Neural progenitor cell (in vitro differentiated cells): ENCODE measurements around the gene NOXA1. TPM values are rescaled to one million over a fixed set of nuclear protein-coding genes. Genes with fewer than 3 reads are reported as not detected.

ENCODE experiments used
- DNase-seq: peaks from one replicate; pipeline ENCODE4 v3.0.0-alpha.2; 2016; ENCODE audit warnings: low spot score
- H2AFZ ChIP-seq: fragments of 200-600 bp; sonication (generic); replicated peaks from 2 replicates; pipeline ENCODE4 v1.6.1; 2016; ENCODE audit warnings: antibody characterized with exemption
- H3F3A ChIP-seq: fragments of 200-600 bp; sonication (generic); 2 replicates; pipeline ENCODE4 v1.6.1; 2016; ENCODE audit warnings: antibody characterized with exemption, low read depth
- H3K27ac ChIP-seq: fragments of 200-600 bp; sonication (generic); 2 replicates; pipeline ENCODE4 v1.5.1; 2016; ENCODE audit warnings: mild to moderate bottlenecking
- H3K27me3 ChIP-seq: fragments of 200-600 bp; sonication (generic); 2 replicates; pipeline ENCODE4 v1.6.1; 2016; ENCODE audit warnings: mild to moderate bottlenecking, moderate library complexity
- H3K36me3 ChIP-seq: fragments of 200-600 bp; sonication (generic); 2 replicates; pipeline ENCODE4 v1.5.1; 2016
- H3K4me1 ChIP-seq: fragments of 200-600 bp; sonication (generic); 2 replicates; pipeline ENCODE4 v1.6.1; 2016; ENCODE audit warnings: mixed run types
- H3K4me2 ChIP-seq: fragments of 200-600 bp; sonication (generic); 2 replicates; pipeline ENCODE4 v1.6.1; 2016
- H3K4me3 ChIP-seq: fragments of 200-600 bp; sonication (generic); 2 replicates; pipeline ENCODE4 v1.5.1; 2016
- H3K79me2 ChIP-seq: fragments of 200-600 bp; sonication (generic); 2 replicates; pipeline ENCODE4 v1.6.1; 2016; ENCODE audit warnings: low read depth
- H3K9ac ChIP-seq: fragments of 200-600 bp; sonication (generic); 2 replicates; pipeline ENCODE4 v1.6.1; 2016
- H3K9me3 ChIP-seq: fragments of 200-600 bp; sonication (generic); 2 replicates; pipeline ENCODE4 v1.5.1; 2016; ENCODE audit warnings: low read depth
- H4K20me1 ChIP-seq: fragments of 200-600 bp; sonication (generic); 2 replicates; pipeline ENCODE4 v1.6.1; 2016; ENCODE audit warnings: low read depth
- H3K27ac Mint-ChIP-seq: 3 replicates; pipeline ENCODE4 v1.8.0; 2021; ENCODE audit warnings: mixed read lengths
- H3K27me3 Mint-ChIP-seq: 2 replicates; pipeline ENCODE4 v1.8.0; 2022; ENCODE audit warnings: low read depth, mild to moderate bottlenecking, inconsistent platforms, moderate library complexity, mixed read lengths; ENCODE audit not compliant: insufficient read depth
- H3K36me3 Mint-ChIP-seq: 3 replicates; pipeline ENCODE4 v1.8.0; 2021; ENCODE audit warnings: mixed read lengths
- H3K4me1 Mint-ChIP-seq: 3 replicates; pipeline ENCODE4 v1.8.0; 2021; ENCODE audit warnings: mixed read lengths
- H3K4me3 Mint-ChIP-seq: 3 replicates; pipeline ENCODE4 v1.8.0; 2021; ENCODE audit warnings: mild to moderate bottlenecking, moderate library complexity, mixed read lengths
- H3K9me3 Mint-ChIP-seq: 3 replicates; pipeline ENCODE4 v1.8.0; 2020; ENCODE audit warnings: mixed read lengths
- EZH2 ChIP-seq: fragments of 200-600 bp; sonication (generic); IDR thresholded peaks from 2 replicates; pipeline ENCODE4 v1.6.1; 2017; ENCODE audit warnings: antibody characterized with exemption, mild to moderate bottlenecking, moderate library complexity
- EZH2phosphoT487 ChIP-seq: fragments of 200-600 bp; sonication (generic); IDR thresholded peaks from 2 replicates; pipeline ENCODE4 v1.6.1; 2017; ENCODE audit warnings: antibody characterized with exemption
- total RNA-seq: library from RNA; depleted of rRNA; stranded (reverse); fragments of >200 nt; gene quantifications from 2 replicates; pipeline ENCODE4 v1.2.3, GENCODE V29; 2015; ENCODE audit warnings: low replicate concordance
- TF ChIP-seq, protein P1 (sequence below): fragments of 200-600 bp; sonication (generic); IDR thresholded peaks from 2 replicates; pipeline ENCODE4 v1.5.1; 2017; ENCODE audit warnings: antibody characterized with exemption, mild to moderate bottlenecking

NOXA1 gene
- total RNA-seq, 1 donor from 2014 or later, result 0.39 TPM

DNA sequence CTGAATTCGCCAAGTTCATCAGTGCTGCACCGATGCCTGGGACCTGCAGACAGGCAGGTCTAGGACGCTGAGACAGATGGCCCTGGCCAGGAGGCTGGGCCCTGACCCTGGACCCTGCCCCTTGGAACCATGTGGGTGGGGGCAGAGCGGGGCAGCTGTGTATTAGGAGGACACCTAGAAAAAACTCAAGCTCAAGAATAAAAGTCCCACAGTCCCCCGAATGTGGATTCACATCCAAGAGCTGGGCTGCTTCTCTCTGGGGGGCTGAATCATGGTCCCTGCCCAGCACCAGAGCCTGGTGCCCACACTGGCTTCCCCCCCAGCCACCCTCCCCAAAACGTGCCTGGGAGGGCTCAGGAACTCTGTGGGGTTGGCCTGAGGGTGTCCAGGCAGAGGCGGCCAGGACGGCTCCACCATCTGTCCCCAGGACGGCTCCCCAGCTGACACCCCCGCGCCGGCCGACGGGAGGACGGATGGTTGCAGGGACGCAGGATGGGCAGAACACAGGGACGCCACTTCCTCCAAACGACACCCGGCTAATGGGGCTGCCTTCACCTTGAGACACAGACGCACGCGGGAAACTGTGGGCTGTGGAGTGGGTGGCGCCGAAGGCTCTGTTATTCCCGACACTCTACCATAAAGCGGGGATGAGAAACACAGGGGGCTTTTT lies 35.2 kb upstream of the NOXA1 start:
- no peaks in the 10 kb centered on the region for H3K36me3 ChIP-seq
- H3K9me3 Mint-ChIP-seq, result no peaks in the 10 kb centered on the region
- H3K4me2 ChIP-seq, result no peak overlapping the region
- H3K27ac Mint-ChIP-seq, result no peak overlapping the region
- no peaks in the 10 kb centered on the region for H3K9me3 ChIP-seq
- DNase-seq, result no peak
- H3F3A ChIP-seq, result no peaks in the 10 kb centered on the region
- H3K27me3 Mint-ChIP-seq, result peaks cover 2% of the 10 kb centered on the region
- peaks cover 17% of the 10 kb centered on the region for H3K4me1 Mint-ChIP-seq
- H3K4me3 ChIP-seq, result no peak overlapping the region
- no peaks in the 10 kb centered on the region for H3K79me2 ChIP-seq
- no peak overlapping the region for H3K27ac ChIP-seq
- no peak overlapping the region for H3K4me3 Mint-ChIP-seq
- H4K20me1 ChIP-seq, result no peaks in the 10 kb centered on the region
- no peaks in the 10 kb centered on the region for H3K4me1 ChIP-seq
- no peak overlapping the region for H2AFZ ChIP-seq
- TF ChIP-seq, protein P1, sequence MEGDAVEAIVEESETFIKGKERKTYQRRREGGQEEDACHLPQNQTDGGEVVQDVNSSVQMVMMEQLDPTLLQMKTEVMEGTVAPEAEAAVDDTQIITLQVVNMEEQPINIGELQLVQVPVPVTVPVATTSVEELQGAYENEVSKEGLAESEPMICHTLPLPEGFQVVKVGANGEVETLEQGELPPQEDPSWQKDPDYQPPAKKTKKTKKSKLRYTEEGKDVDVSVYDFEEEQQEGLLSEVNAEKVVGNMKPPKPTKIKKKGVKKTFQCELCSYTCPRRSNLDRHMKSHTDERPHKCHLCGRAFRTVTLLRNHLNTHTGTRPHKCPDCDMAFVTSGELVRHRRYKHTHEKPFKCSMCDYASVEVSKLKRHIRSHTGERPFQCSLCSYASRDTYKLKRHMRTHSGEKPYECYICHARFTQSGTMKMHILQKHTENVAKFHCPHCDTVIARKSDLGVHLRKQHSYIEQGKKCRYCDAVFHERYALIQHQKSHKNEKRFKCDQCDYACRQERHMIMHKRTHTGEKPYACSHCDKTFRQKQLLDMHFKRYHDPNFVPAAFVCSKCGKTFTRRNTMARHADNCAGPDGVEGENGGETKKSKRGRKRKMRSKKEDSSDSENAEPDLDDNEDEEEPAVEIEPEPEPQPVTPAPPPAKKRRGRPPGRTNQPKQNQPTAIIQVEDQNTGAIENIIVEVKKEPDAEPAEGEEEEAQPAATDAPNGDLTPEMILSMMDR, result no peak
- TF ChIP-seq EZH2, result no peak
- TF ChIP-seq EZH2phosphoT487, result no peak
- no peaks in the 10 kb centered on the region for H3K27me3 ChIP-seq
- no peak overlapping the region for H3K9ac ChIP-seq
- peaks cover 3% of the 10 kb centered on the region for H3K36me3 Mint-ChIP-seq

GRCh38 chr9:137388589-137389427 lies 34.4 kb upstream of the NOXA1 start:
- H4K20me1 ChIP-seq, result no peaks in the 10 kb centered on the region
- H3F3A ChIP-seq, result no peaks in the 10 kb centered on the region
- no peak overlapping the region for H3K4me3 ChIP-seq
- no peaks in the 10 kb centered on the region for H3K27me3 ChIP-seq
- no peak overlapping the region for H2AFZ ChIP-seq
- peaks cover 2% of the 10 kb centered on the region for H3K27me3 Mint-ChIP-seq
- no peak overlapping the region for H3K9ac ChIP-seq
- H3K79me2 ChIP-seq, result no peaks in the 10 kb centered on the region
- H3K4me1 Mint-ChIP-seq, result peaks cover 15% of the 10 kb centered on the region
- no peak overlapping the region for H3K4me2 ChIP-seq
- no peak overlapping the region for H3K27ac Mint-ChIP-seq
- peaks cover 3% of the 10 kb centered on the region for H3K36me3 Mint-ChIP-seq
- no peaks in the 10 kb centered on the region for H3K9me3 ChIP-seq
- H3K36me3 ChIP-seq, result no peaks in the 10 kb centered on the region
- H3K27ac ChIP-seq, result no peak overlapping the region
- no peaks in the 10 kb centered on the region for H3K9me3 Mint-ChIP-seq
- no peak overlapping the region for H3K4me3 Mint-ChIP-seq
- DNase-seq, result no peak
- TF ChIP-seq EZH2, result no peak
- no peak for TF ChIP-seq EZH2phosphoT487
- TF ChIP-seq, protein P1, result no peak
- no peaks in the 10 kb centered on the region for H3K4me1 ChIP-seq

DNA sequence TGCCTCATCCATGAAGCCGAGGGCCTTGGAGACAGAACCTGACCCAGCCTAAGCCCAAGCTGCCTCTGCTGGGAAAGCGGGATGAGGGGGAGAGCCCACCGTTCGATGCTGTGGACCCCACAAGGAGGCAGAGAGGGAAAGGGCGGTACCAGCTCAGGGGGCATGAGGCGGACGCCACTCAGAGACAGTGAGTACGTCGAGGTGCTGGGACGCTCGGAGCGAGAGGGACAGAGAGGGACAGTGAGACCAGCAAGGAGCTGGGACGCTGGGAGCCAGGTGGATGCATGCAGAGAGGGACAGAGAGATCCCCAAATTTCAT lies 33.8 kb upstream of the NOXA1 start:
- Histone ChIP-seq H3K4me2 (no peak overlapping the region), H4K20me1 (no peaks in the 10 kb centered on the region), H3K36me3 (no peaks in the 10 kb centered on the region), H3K27me3 (no peaks in the 10 kb centered on the region), H3K79me2 (no peaks in the 10 kb centered on the region), H3K27ac (no peak overlapping the region), H3K4me1 (no peaks in the 10 kb centered on the region), H3K9ac (no peak overlapping the region), H3K9me3 (no peaks in the 10 kb centered on the region), H3K4me3 (no peak overlapping the region), H3F3A (no peaks in the 10 kb centered on the region), H2AFZ (no peak overlapping the region)
- TF ChIP-seq EZH2 (no peak), EZH2phosphoT487 (no peak)
- TF ChIP-seq, protein P1, result no peak
- Mint-ChIP-seq H3K27me3 (peaks cover 3% of the 10 kb centered on the region), H3K4me3 (no peak overlapping the region), H3K27ac (no peak overlapping the region), H3K36me3 (peaks cover 3% of the 10 kb centered on the region), H3K9me3 (no peaks in the 10 kb centered on the region), H3K4me1 (peaks cover 11% of the 10 kb centered on the region)
- no peak for DNase-seq
